Measurements from ENCODE around the gene SMYD1.

SMYD1 gene

GRCh38 chr2:88114889-88115288 lies 47.3 kb downstream of the SMYD1 start:
- Histone ChIP-seq H3K4me3 (ENCODE audit: low read length) (no peak overlapping the region), H3K36me3 (ENCODE audit: control insufficient read depth, low read depth, low read length) (no peaks in the 10 kb centered on the region), H3K27me3 (ENCODE audit: control insufficient read depth, insufficient read depth, low read length) (no peaks in the 10 kb centered on the region)

GRCh38 chr2:88115825-88116518 lies 48.3 kb downstream of the SMYD1 start:
- Histone ChIP-seq H3K27me3 (ENCODE audit: control insufficient read depth, insufficient read depth, low read length) (no peaks in the 10 kb centered on the region), H3K9ac (ENCODE audit: low read length) (no peak overlapping the region), H3K4me1 (ENCODE audit: control insufficient read depth, low read depth, low read length) (no peaks in the 10 kb centered on the region), H3K9me3 (ENCODE audit: control insufficient read depth, low read depth, low read length) (no peaks in the 10 kb centered on the region), H3K4me3 (ENCODE audit: low read length) (no peak overlapping the region), H3K36me3 (ENCODE audit: control insufficient read depth, low read depth, low read length) (no peaks in the 10 kb centered on the region), H3K27ac (ENCODE audit: low read length) (no peak overlapping the region)

More at GRCh38 chr2:88114889-88115288, 47.3 kb downstream of the SMYD1 start:
- no peaks in the 10 kb centered on the region for H3K4me1 ChIP-seq (ENCODE audit: control insufficient read depth, low read depth, low read length)
- no peak overlapping the region for H3K9ac ChIP-seq (ENCODE audit: low read length)
- no peaks in the 10 kb centered on the region for H3K9me3 ChIP-seq (ENCODE audit: control insufficient read depth, low read depth, low read length)
- no peak overlapping the region for H3K27ac ChIP-seq (ENCODE audit: low read length)

GRCh38 chr2:88116669-88117432 lies 49.2 kb downstream of the SMYD1 start:
- Histone ChIP-seq H3K27me3 (ENCODE audit: control insufficient read depth, insufficient read depth, low read length) (no peaks in the 10 kb centered on the region), H3K36me3 (ENCODE audit: control insufficient read depth, low read depth, low read length) (no peaks in the 10 kb centered on the region), H3K4me3 (ENCODE audit: low read length) (no peak overlapping the region), H3K4me1 (ENCODE audit: control insufficient read depth, low read depth, low read length) (no peaks in the 10 kb centered on the region), H3K27ac (ENCODE audit: low read length) (no peak overlapping the region), H3K9ac (ENCODE audit: low read length) (no peak overlapping the region), H3K9me3 (ENCODE audit: control insufficient read depth, low read depth, low read length) (no peaks in the 10 kb centered on the region)

GRCh38 chr2:88117973-88118372 lies 50.3 kb downstream of the SMYD1 start:
- H3K27me3 ChIP-seq (ENCODE audit: control insufficient read depth, insufficient read depth, low read length): no peaks in the 10 kb centered on the region
- H3K9me3 ChIP-seq (ENCODE audit: control insufficient read depth, low read depth, low read length): no peaks in the 10 kb centered on the region
- H3K4me1 ChIP-seq (ENCODE audit: control insufficient read depth, low read depth, low read length): no peaks in the 10 kb centered on the region
- no peak overlapping the region for H3K4me3 ChIP-seq (ENCODE audit: low read length)
- H3K9ac ChIP-seq (ENCODE audit: low read length): no peak overlapping the region
- H3K27ac ChIP-seq (ENCODE audit: low read length): no peak overlapping the region
- H3K36me3 ChIP-seq (ENCODE audit: control insufficient read depth, low read depth, low read length): no peaks in the 10 kb centered on the region

- H3K9ac ChIP-seq (ENCODE audit: low read length): no peak overlapping the region
- no peaks in the 10 kb centered on the region for H3K27me3 ChIP-seq (ENCODE audit: control insufficient read depth, insufficient read depth, low read length)
- H3K4me3 ChIP-seq (ENCODE audit: low read length): no peak overlapping the region
- no peaks in the 10 kb centered on the region for H3K9me3 ChIP-seq (ENCODE audit: control insufficient read depth, low read depth, low read length)
- H3K4me1 ChIP-seq (ENCODE audit: control insufficient read depth, low read depth, low read length): no peaks in the 10 kb centered on the region
- no peaks in the 10 kb centered on the region for H3K36me3 ChIP-seq (ENCODE audit: control insufficient read depth, low read depth, low read length)
- no peak overlapping the region for H3K27ac ChIP-seq (ENCODE audit: low read length)
Measured at GRCh38 chr2:88121678-88122077, 54.1 kb downstream of the SMYD1 start.

- Histone ChIP-seq H3K4me1 (ENCODE audit: control insufficient read depth, low read depth, low read length) (no peaks in the 10 kb centered on the region), H3K9me3 (ENCODE audit: control insufficient read depth, low read depth, low read length) (no peaks in the 10 kb centered on the region), H3K4me3 (ENCODE audit: low read length) (no peak overlapping the region), H3K9ac (ENCODE audit: low read length) (no peak overlapping the region), H3K27ac (ENCODE audit: low read length) (no peak overlapping the region), H3K27me3 (ENCODE audit: control insufficient read depth, insufficient read depth, low read length) (no peaks in the 10 kb centered on the region), H3K36me3 (ENCODE audit: control insufficient read depth, low read depth, low read length) (no peaks in the 10 kb centered on the region)
Measured at GRCh38 chr2:88122141-88122884, 54.7 kb downstream of the SMYD1 start.

- no peak overlapping the region for H3K4me3 ChIP-seq (ENCODE audit: low read length)
- no peaks in the 10 kb centered on the region for H3K4me1 ChIP-seq (ENCODE audit: control insufficient read depth, low read depth, low read length)
- H3K9me3 ChIP-seq (ENCODE audit: control insufficient read depth, low read depth, low read length): no peaks in the 10 kb centered on the region
- H3K36me3 ChIP-seq (ENCODE audit: control insufficient read depth, low read depth, low read length): no peaks in the 10 kb centered on the region
- no peak overlapping the region for H3K9ac ChIP-seq (ENCODE audit: low read length)
- no peaks in the 10 kb centered on the region for H3K27me3 ChIP-seq (ENCODE audit: control insufficient read depth, insufficient read depth, low read length)
- H3K27ac ChIP-seq (ENCODE audit: low read length): no peak overlapping the region
Measured at GRCh38 chr2:88123164-88123974, 55.7 kb downstream of the SMYD1 start.

GRCh38 chr2:88123975-88124917 lies 56.6 kb downstream of the SMYD1 start:
- H3K4me1 ChIP-seq (ENCODE audit: control insufficient read depth, low read depth, low read length): no peaks in the 10 kb centered on the region
- H3K9me3 ChIP-seq (ENCODE audit: control insufficient read depth, low read depth, low read length): no peaks in the 10 kb centered on the region
- H3K4me3 ChIP-seq (ENCODE audit: low read length): no peak overlapping the region
- no peak overlapping the region for H3K27ac ChIP-seq (ENCODE audit: low read length)
- H3K9ac ChIP-seq (ENCODE audit: low read length): no peak overlapping the region
- H3K27me3 ChIP-seq (ENCODE audit: control insufficient read depth, insufficient read depth, low read length): no peaks in the 10 kb centered on the region
- H3K36me3 ChIP-seq (ENCODE audit: control insufficient read depth, low read depth, low read length): no peaks in the 10 kb centered on the region

GRCh38 chr2:88125344-88125923 lies 57.8 kb downstream of the SMYD1 start:
- Histone ChIP-seq H3K36me3 (ENCODE audit: control insufficient read depth, low read depth, low read length) (no peaks in the 10 kb centered on the region), H3K9me3 (ENCODE audit: control insufficient read depth, low read depth, low read length) (no peaks in the 10 kb centered on the region), H3K4me3 (ENCODE audit: low read length) (no peak overlapping the region), H3K9ac (ENCODE audit: low read length) (no peak overlapping the region), H3K27ac (ENCODE audit: low read length) (no peak overlapping the region), H3K4me1 (ENCODE audit: control insufficient read depth, low read depth, low read length) (no peaks in the 10 kb centered on the region), H3K27me3 (ENCODE audit: control insufficient read depth, insufficient read depth, low read length) (no peaks in the 10 kb centered on the region)

Data from iPS-18a (cell line).